SU-DHL-6 (cell line): Measurements from ENCODE around the gene IGF2BP2.

Source experiments
- H2AFZ ChIP-seq: fragments of 200-600 bp; sonication (generic); 2 replicates; pipeline ENCODE4 v1.6.1; 2014; ENCODE audit warnings: low read depth, mild to moderate bottlenecking, moderate library complexity, mixed read lengths, antibody characterized with exemption, low read length; ENCODE audit not compliant: severe bottlenecking
- H3F3A ChIP-seq: fragments of 200-600 bp; shearing (Covaris generic); 2 replicates; pipeline ENCODE4 v1.6.0; 2016; ENCODE audit warnings: antibody characterized with exemption, mild to moderate bottlenecking; ENCODE audit not compliant: insufficient read depth
- H3K27ac ChIP-seq: fragments of 200-600 bp; sonication (generic); 2 replicates; pipeline ENCODE4 v1.5.1; 2016; ENCODE audit warnings: low read depth, mild to moderate bottlenecking, low read length, moderate library complexity, mixed read lengths
- H3K27me3 ChIP-seq: fragments of 200-600 bp; sonication (generic), shearing (Covaris generic); 2 replicates; pipeline ENCODE4 v1.6.0; 2014; ENCODE audit warnings: mild to moderate bottlenecking, low read length
- H3K36me3 ChIP-seq: fragments of 200-600 bp; sonication (generic); 2 replicates; pipeline ENCODE4 v1.6.1; 2014; ENCODE audit warnings: mild to moderate bottlenecking, low read length, mixed read lengths
- H3K4me2 ChIP-seq: fragments of 300-600, 200-600 bp; shearing (Covaris generic), sonication (generic); 2 replicates; pipeline ENCODE4 v1.6.0; 2014; ENCODE audit warnings: low read length, low read depth, mild to moderate bottlenecking; ENCODE audit not compliant: poor library complexity, severe bottlenecking
- H3K4me3 ChIP-seq: fragments of 200-600 bp; sonication (generic); 2 replicates; pipeline ENCODE4 v1.5.1; 2014; ENCODE audit warnings: antibody characterized with exemption, low read length, mild to moderate bottlenecking, mixed read lengths; ENCODE audit not compliant: insufficient read depth, poor library complexity, severe bottlenecking
- H3K79me2 ChIP-seq: fragments of 200-600 bp; sonication (generic); 2 replicates; pipeline ENCODE4 v1.6.1; 2014; ENCODE audit warnings: mild to moderate bottlenecking, low read length, moderate library complexity; ENCODE audit not compliant: insufficient read depth
- H3K9ac ChIP-seq: fragments of 200-600 bp; sonication (generic); 2 replicates; pipeline ENCODE4 v1.7.0; 2014; ENCODE audit warnings: mild to moderate bottlenecking, low read length
- H3K9me2 ChIP-seq: fragments of 200-600 bp; sonication (generic); replicated peaks from 2 replicates; pipeline ENCODE4 v1.6.1; 2014; ENCODE audit warnings: low read length; ENCODE audit not compliant: insufficient read depth
- H3K9me3 ChIP-seq: fragments of 200-600 bp; sonication (generic); 2 replicates; pipeline ENCODE4 v1.6.1; 2014; ENCODE audit warnings: low read length, mixed read lengths; ENCODE audit not compliant: insufficient read depth
- H4K20me1 ChIP-seq: fragments of 200-600 bp; sonication (generic); 2 replicates; pipeline ENCODE4 v1.6.1; 2014; ENCODE audit warnings: low read depth, mild to moderate bottlenecking, antibody characterized with exemption, low read length, moderate library complexity, mixed read lengths
- CTCF ChIP-seq: fragments of 200-600 bp; sonication (generic); IDR thresholded peaks from one replicate; pipeline ENCODE4 v1.5.1; 2017; ENCODE audit warnings: antibody characterized with exemption, mild to moderate bottlenecking, low read length, moderate library complexity; ENCODE audit not compliant: insufficient read depth, poor library complexity, severe bottlenecking
- EZH2phosphoT487 ChIP-seq: fragments of 200-600 bp; sonication (generic), shearing (Covaris generic); conservative IDR thresholded peaks from 2 replicates; pipeline ENCODE4 v1.6.1; 2018; ENCODE audit warnings: mild to moderate bottlenecking, antibody characterized with exemption, low read length, moderate library complexity, mixed read lengths

The IGF2BP2 gene

DNA sequence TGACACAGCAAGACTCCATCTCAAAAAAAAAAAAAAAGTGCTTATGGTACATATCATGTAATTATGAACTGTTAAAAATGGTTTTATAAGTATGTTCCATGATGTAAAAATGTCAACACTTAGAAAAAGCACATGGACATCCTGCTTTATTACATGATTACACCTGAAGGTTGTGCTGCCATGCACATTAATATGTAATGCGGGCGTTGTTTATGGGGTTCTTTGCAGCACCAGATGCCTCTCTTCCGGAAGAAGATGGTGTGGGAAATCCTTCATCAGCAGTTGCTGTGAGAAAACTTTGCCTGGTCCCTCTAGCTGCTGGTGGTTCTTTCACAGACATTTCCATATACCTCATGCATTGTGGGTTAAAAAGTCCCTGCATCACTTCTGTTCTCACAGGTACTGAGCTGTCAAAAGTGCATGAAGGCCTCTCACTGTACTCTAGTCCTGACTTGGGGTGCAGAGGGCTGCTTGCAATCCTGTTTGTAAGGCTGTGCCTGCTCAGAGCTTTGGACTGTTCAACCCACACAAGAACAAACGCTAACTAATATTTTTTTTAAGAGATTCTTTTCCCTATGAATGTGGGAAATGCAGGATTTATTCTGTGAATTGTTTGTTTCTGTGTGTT lies 195.2 kb downstream of the IGF2BP2 start:
- TF ChIP-seq EZH2phosphoT487: no peak
- TF ChIP-seq CTCF: no peak
- no peaks in the 10 kb centered on the region for H3K79me2 ChIP-seq
- H3K4me3 ChIP-seq: no peak overlapping the region
- no peaks in the 10 kb centered on the region for H3F3A ChIP-seq
- no peak overlapping the region for H3K9ac ChIP-seq
- no peaks in the 10 kb centered on the region for H3K9me2 ChIP-seq
- 0 out of 2 replicates have a peak, but pooled peaks cover 3% of the 10 kb centered on the region for H3K36me3 ChIP-seq
- H3K4me2 ChIP-seq: no peak overlapping the region
- H3K9me3 ChIP-seq: no peaks in the 10 kb centered on the region
- H2AFZ ChIP-seq: no peak overlapping the region
- no peaks in the 10 kb centered on the region for H4K20me1 ChIP-seq
- no peak overlapping the region for H3K27ac ChIP-seq
- no peaks in the 10 kb centered on the region for H3K27me3 ChIP-seq

GRCh38 chr3:185625784-185626183 lies 199.1 kb downstream of the IGF2BP2 start:
- Histone ChIP-seq H4K20me1 (no peaks in the 10 kb centered on the region), H3K36me3 (peaks cover 7% of the 10 kb centered on the region; the same call in 1 of the 2 replicates), H3K9ac (no peak overlapping the region), H3K9me3 (no peaks in the 10 kb centered on the region), H3K9me2 (no peaks in the 10 kb centered on the region), H2AFZ (no peak overlapping the region), H3F3A (no peaks in the 10 kb centered on the region), H3K79me2 (no peaks in the 10 kb centered on the region), H3K4me2 (no peak overlapping the region), H3K27ac (no peak overlapping the region), H3K4me3 (no peak overlapping the region), H3K27me3 (no peaks in the 10 kb centered on the region)
- no peak for TF ChIP-seq CTCF
- TF ChIP-seq EZH2phosphoT487: no peak

GRCh38 chr3:185623939-185624665 lies 200.7 kb downstream of the IGF2BP2 start:
- peaks cover 7% of the 10 kb centered on the region; the same call in 1 of the 2 replicates for H3K36me3 ChIP-seq
- no peaks in the 10 kb centered on the region for H3F3A ChIP-seq
- H3K9me2 ChIP-seq: no peaks in the 10 kb centered on the region
- no peaks in the 10 kb centered on the region for H3K27me3 ChIP-seq
- H3K9ac ChIP-seq: no peak overlapping the region
- no peaks in the 10 kb centered on the region for H3K9me3 ChIP-seq
- no peak overlapping the region for H3K27ac ChIP-seq
- H4K20me1 ChIP-seq: no peaks in the 10 kb centered on the region
- H3K79me2 ChIP-seq: no peaks in the 10 kb centered on the region
- no peak overlapping the region for H2AFZ ChIP-seq
- TF ChIP-seq CTCF (no peak), EZH2phosphoT487 (no peak)
- no peak overlapping the region for H3K4me2 ChIP-seq
- H3K4me3 ChIP-seq: no peak overlapping the region
